HG02759 (cell line): ENCODE measurements around the gene AOC3.
"Not testable (repeated sequence)": the region's sequence is repeated elsewhere in the genome, so short reads cannot be mapped to it uniquely, and the experiment has no call there.

Experiments used
- ATAC-seq: cut with Tn5 transposase; IDR thresholded peaks from one replicate; pipeline ENCODE4 v1.9.1; 2021; ENCODE audit warnings: mild to moderate bottlenecking, moderate library complexity; ENCODE audit not compliant: unreplicated experiment

Gene AOC3

GRCh38 chr17:42844271-42844670 is 6.7 kb upstream of the AOC3 start, which contains the start of gene AOC2:
AOC2 (plus strand) TSS chr17:42844580; CDS start chr17:42844627, 47 bp downstream.
- no peak for ATAC-seq

- ATAC-seq, result no peak
Observed at GRCh38 chr17:42844761-42845555, 6.0 kb upstream of the AOC3 start.

GRCh38 chr17:42845556-42845917 is 5.5 kb upstream of the AOC3 start:
- no peak for ATAC-seq

- ATAC-seq, result no peak
Observed at GRCh38 chr17:42845918-42846593, 4.9 kb upstream of the AOC3 start.

GRCh38 chr17:42846594-42847280 is 4.3 kb upstream of the AOC3 start:
- ATAC-seq, result no peak

GRCh38 chr17:42848093-42848492 is 2.9 kb upstream of the AOC3 start:
- ATAC-seq, result no peak

GRCh38 chr17:42849031-42849430 is 2.0 kb upstream of the AOC3 start:
- ATAC-seq, result no peak

GRCh38 chr17:42849451-42850181 is 1.4 kb upstream of the AOC3 start:
- no peak for ATAC-seq

- not testable (repeated sequence) for ATAC-seq
Observed at GRCh38 chr17:42851371-42852240, 607 bp downstream of the AOC3 start.

GRCh38 chr17:42852351-42852750 is 1.4 kb downstream of the AOC3 start:
- no peak for ATAC-seq

GRCh38 chr17:42853004-42853403 is 2.0 kb downstream of the AOC3 start:
- ATAC-seq, result no peak

- ATAC-seq, result no peak
Observed at GRCh38 chr17:42853597-42853967, 2.6 kb downstream of the AOC3 start.

GRCh38 chr17:42853968-42854790 is 3.2 kb downstream of the AOC3 start:
- no peak for ATAC-seq

GRCh38 chr17:42855048-42855596 is 4.1 kb downstream of the AOC3 start:
- no peak for ATAC-seq

- ATAC-seq, result not testable (repeated sequence)
Observed at GRCh38 chr17:42856093-42856492, 5.1 kb downstream of the AOC3 start.

GRCh38 chr17:42856516-42856915 is 5.5 kb downstream of the AOC3 start:
- not testable (repeated sequence) for ATAC-seq

- ATAC-seq, result no peak
Observed at GRCh38 chr17:42857389-42857788, 6.4 kb downstream of the AOC3 start.

GRCh38 chr17:42865638-42866094 is 14.7 kb downstream of the AOC3 start:
- no peak for ATAC-seq

- ATAC-seq, result no peak
Observed at GRCh38 chr17:42866216-42866615, 15.2 kb downstream of the AOC3 start.
